A204.1 (cell line): ENCODE data around the gene ROBO1.
"Not testable (repeated sequence)": the region's sequence is repeated elsewhere in the genome, so short reads cannot be mapped to it uniquely, and the experiment has no call there.

Experiments used
- FAIRE-seq: peaks from 2 replicates; lab custom pipeline; 2012; peaks lifted over from hg19 to GRCh38; lab: Jason Lieb, UNC

Gene ROBO1

DNA sequence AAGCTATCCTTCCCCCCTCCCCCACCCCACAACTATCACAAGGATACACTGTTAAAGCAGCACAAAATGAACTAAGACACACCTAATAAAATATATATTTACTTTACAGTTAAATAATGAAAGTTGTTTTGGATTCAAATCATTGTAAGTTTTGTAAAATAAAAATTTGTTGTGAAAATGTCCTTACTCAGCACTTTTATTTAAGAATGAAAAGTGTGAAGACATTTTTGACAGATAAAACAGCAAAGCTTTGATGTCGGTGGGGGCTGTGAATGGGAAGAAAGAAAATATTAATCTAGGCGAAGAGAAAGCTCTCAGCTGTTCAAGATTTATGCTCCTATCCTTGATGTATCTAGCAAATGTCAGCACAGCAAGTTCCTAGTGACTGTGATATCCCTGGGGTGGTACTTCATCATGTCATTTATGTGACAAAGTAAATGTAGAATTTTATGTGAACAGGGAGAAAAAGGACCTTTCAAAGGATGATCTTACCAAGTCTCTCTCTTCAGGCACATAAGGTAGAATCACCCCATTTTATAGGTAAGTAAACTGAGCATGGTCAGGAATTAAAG is 216.4 kb downstream of the ROBO1 start:
- FAIRE-seq = no peak

DNA sequence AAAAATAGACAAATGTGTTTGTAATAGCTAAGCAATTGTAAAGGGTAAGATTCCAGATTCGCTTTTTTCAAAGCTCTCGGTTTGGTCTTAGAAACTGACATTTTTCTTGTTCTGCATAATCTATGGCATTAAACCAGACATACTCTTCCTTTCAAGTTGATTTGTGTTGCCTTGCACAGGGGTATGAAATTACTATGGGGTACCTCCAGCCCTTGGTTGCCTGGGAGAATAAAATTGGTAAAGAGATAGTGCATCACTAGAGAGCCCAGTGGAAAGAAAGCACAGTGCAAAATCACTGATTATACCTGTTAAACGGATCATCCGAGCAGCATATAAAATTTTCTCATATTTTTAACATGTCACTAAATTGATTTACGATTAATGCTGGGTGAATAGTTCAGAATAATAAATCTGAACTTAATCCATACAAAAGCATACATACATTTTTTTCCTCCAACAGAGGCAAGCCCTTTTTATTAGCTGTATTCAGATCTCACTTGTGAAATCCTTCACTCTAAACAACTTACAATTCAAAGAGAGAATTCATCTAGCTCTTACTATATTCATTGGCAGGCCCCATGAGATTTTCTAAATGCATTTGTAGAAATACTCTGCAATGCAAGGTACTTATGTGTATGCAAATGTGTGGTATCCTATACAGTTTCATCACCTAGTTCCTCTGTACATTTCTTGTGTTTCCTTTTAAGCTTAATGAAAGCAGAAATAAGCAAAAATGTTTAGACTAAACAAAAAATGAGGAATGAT is 224.4 kb downstream of the ROBO1 start:
- no peak for FAIRE-seq

DNA sequence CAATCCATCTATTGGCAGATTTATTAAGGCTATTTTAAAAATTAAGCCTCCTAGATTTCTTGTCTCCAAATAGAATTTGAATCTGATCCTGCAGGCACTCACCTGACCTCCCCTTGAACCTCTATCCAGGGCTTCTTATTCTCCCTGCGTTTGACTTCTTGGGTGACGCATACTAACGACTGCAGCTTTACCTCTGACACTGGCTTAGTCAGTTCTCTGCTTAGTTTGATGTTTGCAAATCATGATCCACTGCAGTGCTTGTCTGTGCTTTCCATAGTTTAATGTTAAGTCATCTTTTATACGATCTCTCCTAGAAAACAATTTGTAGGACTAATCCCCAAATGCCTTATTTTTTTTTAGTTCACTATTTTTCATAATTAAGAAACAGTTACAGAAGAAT is 233.1 kb downstream of the ROBO1 start:
- no peak for FAIRE-seq

DNA sequence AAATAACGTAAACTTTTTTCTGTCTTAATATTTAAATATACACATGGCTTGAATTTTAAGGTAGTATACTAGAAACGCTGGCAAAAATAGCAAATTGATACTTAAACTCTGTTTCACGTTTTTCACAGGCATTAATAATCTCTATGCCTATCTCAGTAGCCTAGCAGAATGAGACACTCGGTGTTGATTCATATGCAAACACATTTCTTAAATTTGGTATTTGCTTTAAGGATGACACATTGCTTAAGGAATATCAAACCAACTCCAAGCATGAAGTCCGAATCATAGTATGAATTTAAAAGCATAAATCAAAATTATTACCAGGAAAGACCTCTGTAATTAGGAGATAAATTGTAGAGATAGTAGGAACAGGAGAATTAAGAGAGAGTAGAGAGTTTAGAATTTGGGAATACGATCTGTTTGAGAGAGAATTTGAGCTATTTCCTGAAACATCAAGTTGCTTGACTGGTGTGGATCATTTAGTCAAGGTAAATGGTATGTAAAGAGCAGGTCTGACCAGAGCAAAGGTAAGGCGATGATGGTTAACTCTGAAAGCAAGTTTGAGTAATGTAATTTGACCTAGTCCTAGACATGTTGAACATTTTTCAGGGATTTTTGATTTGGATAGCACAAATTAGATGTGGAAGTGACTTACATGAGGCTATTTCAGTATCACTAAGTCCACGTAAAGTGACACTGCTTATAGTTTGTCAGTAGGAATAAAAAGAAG is 236.1 kb downstream of the ROBO1 start:
- no peak for FAIRE-seq

DNA sequence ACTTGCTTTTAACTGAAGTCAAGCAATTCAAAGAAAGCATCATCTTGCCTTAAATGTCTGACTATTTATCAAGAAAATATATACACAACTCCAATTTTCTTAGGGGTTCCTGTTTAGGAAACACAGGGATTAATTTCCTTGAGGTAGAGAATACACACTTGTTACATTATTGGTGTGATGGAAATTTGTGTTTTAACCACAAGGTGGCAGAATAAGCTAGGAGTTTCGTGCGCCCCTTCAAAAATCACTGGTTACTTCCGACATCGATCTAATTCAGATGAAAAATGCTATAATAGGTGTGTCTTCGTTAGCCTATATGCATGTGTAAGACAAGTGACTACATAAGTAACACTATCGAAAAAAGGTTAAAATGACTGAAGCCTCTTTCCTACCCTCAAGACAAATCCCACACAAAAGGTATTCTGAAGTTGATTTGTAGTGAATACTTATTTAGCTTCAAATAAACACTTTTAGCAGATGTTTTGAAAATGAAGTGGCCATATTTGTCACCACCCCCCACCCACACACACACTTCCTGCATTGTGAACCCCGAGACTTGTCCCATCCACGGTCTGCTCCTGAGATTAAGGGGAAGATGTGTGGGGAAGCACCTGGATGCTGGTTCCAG is 246.5 kb downstream of the ROBO1 start:
- FAIRE-seq = peak; percentile 96

DNA sequence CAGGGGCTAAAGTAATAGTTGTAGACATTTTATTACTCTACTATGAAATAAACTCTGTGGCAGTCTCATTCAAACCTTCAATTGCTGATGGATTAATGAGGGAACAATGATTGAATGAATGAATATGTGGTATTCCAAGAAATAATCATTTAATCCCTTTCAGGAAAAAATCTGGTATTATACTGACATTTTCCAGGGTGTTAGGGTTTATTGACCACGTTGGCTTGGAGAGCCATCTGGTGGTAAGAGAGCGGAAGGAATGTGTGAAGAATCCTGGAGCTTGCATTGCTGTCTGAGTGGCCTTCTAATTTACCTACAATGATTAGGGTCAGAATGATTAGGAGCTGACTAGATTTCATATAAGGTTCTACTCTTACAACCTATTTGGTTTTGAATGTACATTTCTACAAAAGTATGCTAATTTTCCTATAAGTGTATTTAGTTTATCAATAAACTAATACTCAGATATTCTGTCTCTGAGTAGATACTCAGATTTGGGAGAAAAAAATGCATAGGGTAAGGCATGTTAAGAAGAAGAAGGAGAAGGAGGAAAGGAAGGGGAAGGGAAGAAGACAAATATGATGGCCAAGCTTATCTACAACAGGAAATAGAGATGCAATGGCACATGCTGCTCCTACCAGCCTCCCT is 249.9 kb downstream of the ROBO1 start:
- peak; percentile 66 for FAIRE-seq

DNA sequence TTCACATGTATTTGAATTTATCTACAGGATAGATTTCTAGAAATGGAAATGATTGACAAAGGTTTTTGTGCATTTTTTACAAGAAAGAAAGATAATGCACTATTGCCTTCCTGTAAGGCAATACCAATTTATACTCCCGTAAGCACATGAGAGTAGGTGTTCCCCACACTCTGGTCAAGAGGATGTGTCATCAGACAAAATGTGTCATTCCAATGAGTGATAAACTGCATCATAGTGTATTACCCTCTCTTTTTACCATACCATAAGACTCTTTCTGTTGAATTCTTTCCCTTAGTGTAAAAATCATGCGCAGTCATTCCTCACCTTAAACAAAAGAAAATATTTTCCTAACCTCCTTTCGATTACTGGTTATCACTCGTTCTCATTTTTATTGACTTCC is 251.0 kb downstream of the ROBO1 start:
- FAIRE-seq = no peak

DNA sequence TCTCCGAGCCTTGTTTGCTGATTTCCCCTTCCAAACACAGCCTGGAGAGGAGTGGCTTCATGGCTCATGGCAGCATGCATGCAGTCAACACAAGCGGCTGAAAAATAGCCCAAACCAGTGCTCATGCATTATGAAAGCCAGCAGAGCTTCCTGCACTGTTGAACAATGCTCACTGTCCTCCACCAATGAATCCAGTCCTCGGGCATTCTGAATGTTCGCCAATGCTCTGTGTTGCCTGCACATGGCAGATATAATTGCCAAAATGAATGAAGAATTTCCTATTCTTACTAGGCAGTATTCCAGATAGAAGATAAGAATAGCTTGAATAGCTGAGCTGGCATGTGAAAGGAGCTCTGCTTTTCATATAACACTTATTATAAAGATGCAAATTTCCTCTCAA is 252.7 kb downstream of the ROBO1 start:
- FAIRE-seq = no peak

DNA sequence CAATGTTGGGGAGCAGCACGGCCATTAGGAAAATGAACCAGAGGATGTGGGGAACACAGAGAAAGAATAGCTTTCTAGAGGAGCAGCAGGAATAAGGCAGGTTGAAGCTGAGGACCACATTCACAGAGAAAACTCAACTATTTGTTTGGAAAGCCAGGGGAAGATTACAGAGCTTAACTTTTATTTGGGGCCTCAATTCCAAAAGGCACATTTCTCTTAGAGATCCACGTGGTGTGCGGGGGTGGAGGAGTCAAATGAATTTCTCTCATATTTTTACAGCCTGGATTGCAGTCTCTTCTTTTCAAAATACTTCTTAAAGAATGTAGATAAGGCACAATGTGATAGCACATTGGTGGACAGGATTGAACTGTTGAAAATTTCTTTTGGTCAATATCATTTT is 253.7 kb downstream of the ROBO1 start:
- no peak for FAIRE-seq

DNA sequence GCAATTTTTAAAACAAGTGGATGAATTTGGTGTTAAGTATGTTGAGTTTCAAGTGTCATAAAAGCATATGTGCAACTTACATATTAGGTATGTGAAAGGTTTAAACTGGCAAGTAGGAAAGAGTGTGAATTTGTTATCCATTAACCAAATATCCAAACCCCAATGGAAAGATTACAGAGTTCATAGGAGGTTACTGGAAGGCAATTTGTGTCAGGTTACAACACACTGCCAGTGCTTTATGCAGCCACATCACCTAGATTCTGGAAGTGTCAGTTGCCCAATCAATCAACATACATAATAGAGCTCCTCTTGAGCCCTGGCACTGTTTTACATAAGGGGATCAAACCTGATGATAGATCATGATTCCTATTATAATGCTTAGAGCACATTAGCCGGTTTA is 261.0 kb downstream of the ROBO1 start:
- no peak for FAIRE-seq

DNA sequence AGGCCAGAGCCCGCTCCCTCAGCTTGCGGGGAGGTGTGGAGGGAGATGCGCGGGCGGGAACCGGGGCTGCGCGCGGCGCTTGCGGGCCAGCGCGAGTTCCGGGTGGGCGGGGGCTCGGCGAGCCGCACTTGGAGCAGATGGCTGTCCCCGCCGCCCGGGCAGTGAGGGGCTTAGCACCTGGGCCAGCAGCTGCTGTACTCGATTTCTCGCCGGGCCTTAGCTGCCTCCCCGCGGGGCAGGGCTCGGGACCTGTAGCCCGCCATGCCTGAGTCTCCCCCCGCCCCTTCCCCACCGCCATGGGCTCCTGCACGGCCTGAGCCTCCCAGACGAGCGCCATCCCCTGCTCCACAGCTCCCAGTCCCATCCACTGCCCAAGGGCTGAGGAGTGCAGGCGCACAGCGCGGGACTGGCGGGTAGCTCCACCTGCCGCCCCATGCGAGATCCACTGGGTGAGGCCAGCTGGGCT is 265.5 kb downstream of the ROBO1 start:
- not testable (repeated sequence) for FAIRE-seq

DNA sequence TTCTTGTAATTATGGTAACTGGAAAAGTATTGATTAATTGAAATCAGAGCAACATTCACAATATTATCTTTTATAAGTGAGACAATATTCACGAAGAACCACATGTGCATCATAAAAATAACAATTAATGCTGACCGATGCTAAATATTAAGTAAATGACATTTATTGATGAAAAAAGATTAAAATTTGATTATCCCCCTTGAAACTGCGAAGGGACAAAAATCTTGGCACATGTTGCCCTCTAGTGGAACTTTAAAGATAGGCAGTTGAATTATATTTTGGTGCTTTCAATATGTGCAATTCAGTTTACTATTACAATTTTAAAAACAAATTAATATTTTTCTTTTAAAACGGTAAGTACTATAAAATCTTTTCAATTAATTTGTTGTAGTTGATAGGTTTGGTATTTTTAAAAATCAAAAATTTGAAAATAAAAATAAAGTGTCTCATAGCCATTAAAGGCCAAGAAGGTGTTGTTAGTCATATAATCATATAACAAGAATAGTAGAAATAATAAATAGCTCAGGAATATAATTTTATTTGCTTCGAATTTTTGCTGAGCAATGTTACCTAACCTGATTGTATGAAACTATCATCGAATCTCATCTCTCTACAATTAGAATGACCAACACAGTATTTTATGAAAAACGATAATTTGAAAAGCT is 270.2 kb downstream of the ROBO1 start:
- peak; percentile 98 for FAIRE-seq

DNA sequence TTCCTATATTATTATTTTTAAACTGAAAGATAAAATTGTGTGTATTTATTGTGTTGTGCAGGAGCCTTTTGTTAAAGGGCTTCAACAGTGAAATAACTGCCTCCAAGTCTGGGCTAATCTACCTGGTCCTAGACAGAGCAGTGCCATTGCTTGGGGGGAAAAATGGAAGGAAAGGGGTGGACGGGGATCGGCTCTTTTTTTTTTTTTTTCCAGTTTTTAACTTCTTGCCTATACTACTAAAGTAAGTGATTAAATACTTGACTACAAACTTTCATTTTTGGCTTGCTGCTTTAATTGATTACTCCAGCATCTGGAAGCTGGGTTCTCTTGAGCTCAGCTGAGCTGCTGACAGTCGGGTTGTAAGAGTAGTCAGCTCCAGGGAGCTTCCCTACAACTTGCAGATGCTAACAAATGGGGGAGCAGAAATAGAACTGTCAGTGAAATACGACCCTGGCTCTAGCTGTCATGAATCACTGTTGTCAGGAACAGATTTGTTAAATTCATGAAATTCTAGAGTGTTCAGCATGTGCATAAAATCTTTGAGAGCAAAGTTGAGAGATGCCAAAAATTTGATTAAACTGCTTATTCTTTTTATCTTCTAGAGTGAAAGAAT is 276.7 kb downstream of the ROBO1 start:
- FAIRE-seq = no peak

DNA sequence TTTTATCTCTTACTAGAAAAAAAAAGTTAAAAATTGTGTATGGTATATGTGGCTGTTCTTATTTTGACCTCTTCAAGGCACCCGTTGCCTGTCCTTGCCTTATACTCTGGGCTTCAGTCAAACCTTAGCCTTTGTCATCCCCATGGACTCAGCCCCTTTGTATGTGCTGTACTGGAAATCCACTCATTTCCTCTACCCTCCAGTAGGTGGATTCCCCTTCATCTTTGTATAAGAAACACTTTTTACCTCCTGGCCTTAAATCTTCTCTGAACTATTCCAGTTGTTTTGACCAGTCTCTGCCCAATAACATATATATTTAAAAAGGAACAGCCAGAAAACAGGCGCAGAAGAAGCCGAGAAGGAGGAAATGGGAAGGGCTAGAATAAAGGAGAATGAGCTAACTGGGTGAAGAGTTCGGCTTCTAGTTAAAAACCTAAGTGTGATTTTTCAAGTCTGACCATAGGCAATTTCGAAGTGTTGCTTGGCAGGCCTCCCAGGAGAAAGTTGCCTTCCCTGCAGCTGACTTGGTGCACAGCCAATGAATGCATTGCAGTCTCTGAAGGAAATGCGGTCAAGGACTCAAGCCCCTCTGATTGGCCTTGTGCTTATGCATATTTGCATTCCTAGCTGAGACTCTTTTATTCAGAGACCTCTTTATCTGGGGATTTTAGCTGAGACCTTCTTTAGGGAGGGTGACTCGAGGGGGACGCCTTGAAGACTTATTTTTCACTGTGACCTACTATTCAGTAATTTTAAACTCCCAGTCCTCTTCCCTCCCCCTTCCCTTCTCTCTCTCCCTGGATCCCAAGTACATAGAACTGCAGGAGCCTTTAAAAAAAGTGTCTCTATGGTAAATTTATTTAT is 277.4 kb downstream of the ROBO1 start:
- FAIRE-seq = no peak

DNA sequence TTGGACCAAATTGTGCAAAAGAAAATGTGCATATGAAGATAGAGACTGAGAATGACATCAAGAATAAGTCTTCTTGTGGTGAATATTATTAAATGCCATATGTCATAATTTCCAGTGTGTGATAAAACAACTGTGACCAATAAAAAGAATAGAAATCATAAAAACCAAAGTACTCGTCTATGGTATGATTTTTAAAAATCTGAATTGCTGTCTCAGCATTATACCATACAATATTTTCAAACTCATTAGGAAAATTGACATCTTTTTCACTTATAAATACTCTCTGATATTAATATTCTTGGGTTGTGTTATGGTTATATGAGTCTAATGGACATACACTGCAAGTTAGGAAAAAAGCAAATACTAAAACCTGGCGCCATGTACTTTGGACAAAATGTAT is 279.4 kb downstream of the ROBO1 start:
- FAIRE-seq = no peak

DNA sequence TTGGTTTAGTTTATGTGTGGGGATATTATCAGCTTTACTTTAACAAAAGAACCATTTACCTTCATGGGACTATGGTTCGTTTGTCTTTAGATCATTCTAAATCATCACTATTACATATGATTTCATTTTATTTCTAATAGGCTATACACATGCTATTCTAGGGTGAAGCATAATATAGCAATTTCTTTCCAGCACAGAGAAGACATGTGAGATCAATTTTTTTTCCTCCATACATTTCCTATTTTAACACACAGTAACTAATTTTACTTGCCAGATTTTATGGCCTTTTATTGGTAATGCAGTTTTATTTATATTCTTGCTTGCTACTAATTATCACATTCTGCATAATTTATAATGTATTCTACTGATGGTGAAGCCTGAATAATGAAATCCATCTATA is 287.1 kb downstream of the ROBO1 start:
- no peak for FAIRE-seq

DNA sequence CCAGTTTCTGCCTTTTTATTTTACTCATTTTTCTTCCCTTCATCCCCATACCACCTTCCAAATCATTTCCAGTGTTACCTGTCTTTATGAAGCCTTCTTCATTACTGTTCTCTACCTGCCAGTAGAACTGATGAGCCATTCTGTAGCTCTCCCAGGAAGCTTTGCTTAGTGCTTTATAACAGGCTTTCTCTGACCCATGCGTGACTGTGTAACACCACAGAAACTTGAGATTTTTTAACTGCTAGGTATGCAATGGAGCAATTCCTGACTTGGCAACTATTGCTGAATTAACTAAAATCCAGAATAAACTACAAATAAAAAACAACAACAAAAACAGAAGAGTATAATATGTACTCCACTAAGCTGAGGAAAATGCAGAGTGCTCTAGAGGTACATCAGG is 289.2 kb downstream of the ROBO1 start:
- no peak for FAIRE-seq

DNA sequence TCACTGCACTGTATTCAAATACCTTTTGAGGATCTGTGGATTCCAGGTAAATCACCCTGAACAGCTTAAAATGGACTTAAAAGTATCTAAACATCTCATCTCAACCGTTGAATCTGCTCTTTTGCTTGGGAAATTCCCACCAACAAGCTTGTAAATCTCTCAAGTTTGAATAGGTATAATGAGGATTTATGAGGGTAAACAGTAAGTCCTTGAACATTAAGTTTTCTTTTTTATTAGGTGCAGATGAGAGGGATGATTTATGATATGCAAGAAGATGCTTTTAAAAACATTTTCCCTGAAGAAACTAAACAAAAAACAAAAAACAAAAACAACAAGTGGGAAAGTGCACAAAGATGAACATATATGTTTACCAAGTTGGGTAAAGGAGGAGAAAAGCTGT is 290.6 kb downstream of the ROBO1 start:
- no peak for FAIRE-seq

DNA sequence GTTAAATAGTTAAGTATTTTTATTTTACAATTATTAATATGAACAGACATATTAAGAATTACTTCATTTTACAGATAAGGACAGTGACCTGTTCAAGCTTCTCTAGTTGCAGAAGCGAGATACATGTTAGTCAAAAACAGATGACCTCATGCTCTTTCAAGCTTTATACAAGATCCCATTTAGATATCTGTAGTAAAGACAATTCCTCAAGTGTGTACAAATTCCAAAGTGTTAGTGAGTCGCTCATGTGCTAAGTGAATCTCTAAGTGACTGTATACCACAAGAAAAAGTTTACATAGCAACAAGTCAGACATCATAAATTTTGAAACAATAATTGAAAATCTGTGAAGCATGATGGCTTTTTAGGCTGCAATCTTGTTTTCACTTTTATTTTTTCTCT is 293.8 kb downstream of the ROBO1 start:
- no peak for FAIRE-seq

DNA sequence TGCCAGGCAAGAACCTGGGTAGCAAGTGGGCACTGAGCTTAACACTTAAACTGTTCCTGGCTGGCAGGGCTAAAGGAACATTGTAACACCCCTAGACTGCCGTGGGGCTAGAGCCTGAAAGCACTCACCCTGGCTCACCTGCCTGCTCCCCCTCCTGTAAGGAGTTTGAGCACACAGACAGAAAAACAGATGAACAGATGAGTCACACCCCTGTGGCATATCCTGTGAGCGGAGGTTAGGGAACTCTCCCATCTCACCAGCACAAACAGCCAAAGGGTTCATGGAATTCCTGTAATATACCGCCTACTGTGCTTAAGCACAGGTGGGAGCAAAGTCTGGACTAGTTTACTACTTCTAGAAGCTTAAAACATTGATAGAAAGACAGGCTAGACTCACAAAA is 300.1 kb downstream of the ROBO1 start:
- no peak for FAIRE-seq
